OCI-LY1 (cell line): ENCODE results near the gene DUSP1.

ENCODE experiments used
- H2AFZ ChIP-seq: fragments of 200-600 bp; sonication (generic), shearing (Covaris generic); 2 replicates; pipeline ENCODE4 v1.6.0; 2014; ENCODE audit warnings: antibody characterized with exemption, mild to moderate bottlenecking, low read length
- H3F3A ChIP-seq: fragments of 200-600 bp; sonication (generic), shearing (Covaris generic); 2 replicates; pipeline ENCODE4 v1.6.0; 2014; ENCODE audit warnings: mild to moderate bottlenecking, antibody characterized with exemption, low read length, moderate library complexity; ENCODE audit not compliant: insufficient read depth
- H3K27ac ChIP-seq: fragments of 200-600 bp; sonication (generic); 2 replicates; pipeline ENCODE4 v1.5.1; 2014; ENCODE audit warnings: low read length, mixed run types, mild to moderate bottlenecking, low read depth; ENCODE audit not compliant: poor library complexity, severe bottlenecking
- H3K27me3 ChIP-seq: fragments of 200-600 bp; sonication (generic); 2 replicates; pipeline ENCODE4 v1.6.0; 2014; ENCODE audit warnings: antibody characterized with exemption, mild to moderate bottlenecking, low read length, moderate library complexity; ENCODE audit not compliant: insufficient read depth
- H3K36me3 ChIP-seq: fragments of 200-600 bp; sonication (generic); 2 replicates; pipeline ENCODE4 v1.6.1; 2014; ENCODE audit warnings: mild to moderate bottlenecking, antibody characterized with exemption, low read length, moderate library complexity, mixed read lengths; ENCODE audit not compliant: insufficient read depth
- H3K4me1 ChIP-seq: fragments of 200-600 bp; sonication (generic); 2 replicates; pipeline ENCODE4 v1.5.1; 2014; ENCODE audit warnings: mild to moderate bottlenecking, low read length, moderate library complexity; ENCODE audit not compliant: insufficient read depth, severe bottlenecking
- H3K4me2 ChIP-seq: fragments of 200-600 bp; sonication (generic), shearing (Covaris generic); 2 replicates; pipeline ENCODE4 v1.6.1; 2014; ENCODE audit warnings: low read length
- H3K4me3 ChIP-seq: fragments of 200-600 bp; sonication (generic); 2 replicates; pipeline ENCODE4 v1.5.1; 2014; ENCODE audit warnings: low read length, low read depth, mild to moderate bottlenecking, mixed read lengths; ENCODE audit not compliant: poor library complexity, severe bottlenecking
- H3K79me2 ChIP-seq: fragments of 200-600 bp; shearing (Covaris generic); 2 replicates; pipeline ENCODE4 v1.6.1; 2016; ENCODE audit warnings: mixed run types, low read length, mixed read lengths; ENCODE audit not compliant: insufficient read depth
- H3K9ac ChIP-seq: fragments of 200-600 bp; sonication (generic), shearing (Covaris generic); 2 replicates; pipeline ENCODE4 v1.6.1; 2014; ENCODE audit warnings: mild to moderate bottlenecking, low read length, mixed read lengths
- H3K9me2 ChIP-seq: fragments of 200-600 bp; sonication (generic), shearing (Covaris generic); 2 replicates; pipeline ENCODE4 v1.6.1; 2014; ENCODE audit warnings: low read depth, mild to moderate bottlenecking, low read length, mixed read lengths
- H3K9me3 ChIP-seq: fragments of 200-600 bp; shearing (Covaris generic); 2 replicates; pipeline ENCODE4 v1.6.1; 2014; ENCODE audit warnings: low read length, mixed read lengths
- H4K20me1 ChIP-seq: fragments of 200-600 bp; sonication (generic), shearing (Covaris generic); 2 replicates; pipeline ENCODE4 v1.6.0; 2016; ENCODE audit warnings: mild to moderate bottlenecking, low read length; ENCODE audit not compliant: insufficient read depth
- CTCF ChIP-seq: fragments of 200-600 bp; sonication (generic), shearing (Covaris generic); IDR thresholded peaks from 2 replicates; pipeline ENCODE4 v1.5.1; 2017; ENCODE audit warnings: mild to moderate bottlenecking, antibody characterized with exemption, low read length, moderate library complexity, mixed read lengths
- EZH2 ChIP-seq: fragments of 200-600 bp; sonication (generic), shearing (Covaris generic); IDR thresholded peaks from 2 replicates; pipeline ENCODE4 v1.8.0; 2017; ENCODE audit warnings: borderline replicate concordance, mixed run types, mild to moderate bottlenecking, antibody characterized with exemption, low read length, moderate library complexity, mixed read lengths

The DUSP1 gene

GRCh38 chr5:172745406-172745805 lies 25.6 kb downstream of the DUSP1 start:
- Histone ChIP-seq H3K4me1 (no peaks in the 10 kb centered on the region), H3K4me3 (no peak overlapping the region), H4K20me1 (no peaks in the 10 kb centered on the region), H3K27ac (no peak overlapping the region), H3K27me3 (peaks cover under 1% of the 10 kb centered on the region; the same call in 1 of the 2 replicates), H3F3A (no peaks in the 10 kb centered on the region), H3K36me3 (no peaks in the 10 kb centered on the region), H3K79me2 (no peaks in the 10 kb centered on the region), H3K9me2 (no peaks in the 10 kb centered on the region), H3K4me2 (no peak overlapping the region), H3K9ac (no peak overlapping the region), H2AFZ (no peak overlapping the region), H3K9me3 (no peaks in the 10 kb centered on the region)
- no peak for TF ChIP-seq EZH2
- no peak for TF ChIP-seq CTCF

DNA sequence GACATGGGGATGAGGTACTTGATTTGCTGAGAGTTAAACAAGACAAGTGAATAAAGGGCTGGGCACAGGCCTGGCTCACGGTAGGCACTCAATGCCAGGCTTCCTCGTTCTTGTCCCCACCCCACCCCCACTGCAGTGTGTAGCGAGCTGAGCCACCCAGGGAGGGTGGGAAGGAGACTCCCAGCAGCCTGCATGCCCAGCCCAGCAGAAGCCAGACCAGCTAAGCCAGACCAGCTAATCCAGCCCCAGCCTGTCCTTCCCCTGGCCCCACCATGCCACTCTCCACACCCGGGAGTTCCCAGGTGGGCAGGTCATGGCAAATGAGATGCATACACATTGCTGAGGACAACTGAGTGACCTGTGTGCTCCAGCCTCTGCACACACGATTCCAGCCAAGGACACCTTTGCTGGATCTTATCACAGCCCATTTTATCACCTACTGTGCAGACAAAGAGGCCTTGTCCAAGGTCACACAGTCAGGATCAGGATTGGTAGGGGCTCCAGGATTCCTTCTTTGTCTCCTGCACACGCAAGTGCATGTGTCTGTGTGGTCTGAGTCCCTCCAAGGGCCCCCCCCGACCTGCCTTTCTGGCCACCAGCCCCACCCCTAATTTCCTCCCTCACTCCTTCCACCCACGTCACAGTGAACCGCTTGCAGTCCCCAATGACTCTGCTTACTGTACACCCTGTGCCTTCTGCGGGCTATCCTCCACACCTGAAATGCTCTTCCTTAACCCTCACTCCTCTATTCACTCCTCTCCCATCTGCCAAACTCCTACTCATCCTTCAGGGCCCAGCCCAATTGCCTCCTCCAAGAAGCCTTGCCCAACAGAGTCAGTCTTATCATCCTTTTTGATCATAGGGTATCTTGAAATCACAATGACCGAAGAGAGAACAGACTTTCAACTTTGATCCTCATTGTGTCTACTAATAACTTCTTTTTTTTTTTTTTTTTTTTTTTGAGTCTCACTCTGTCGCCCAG lies 26.6 kb downstream of the DUSP1 start:
- no peaks in the 10 kb centered on the region for H3K36me3 ChIP-seq
- no peak overlapping the region for H3K4me3 ChIP-seq
- H2AFZ ChIP-seq = no peak overlapping the region
- no peak overlapping the region for H3K4me2 ChIP-seq
- no peaks in the 10 kb centered on the region for H3K4me1 ChIP-seq
- TF ChIP-seq CTCF (no peak), EZH2 (no peak)
- no peak overlapping the region for H3K9ac ChIP-seq
- H4K20me1 ChIP-seq = no peaks in the 10 kb centered on the region
- H3F3A ChIP-seq = no peaks in the 10 kb centered on the region
- no peaks in the 10 kb centered on the region for H3K79me2 ChIP-seq
- no peaks in the 10 kb centered on the region for H3K9me3 ChIP-seq
- H3K27ac ChIP-seq = no peak overlapping the region
- H3K27me3 ChIP-seq = peaks cover 5% of the 10 kb centered on the region; the same call in 1 of the 2 replicates
- H3K9me2 ChIP-seq = no peaks in the 10 kb centered on the region

- Histone ChIP-seq H3K9ac (no peak overlapping the region), H2AFZ (no peak overlapping the region), H3K9me3 (no peaks in the 10 kb centered on the region), H3K27ac (no peak overlapping the region), H3K36me3 (no peaks in the 10 kb centered on the region), H3K4me3 (no peak overlapping the region), H3K4me2 (no peak overlapping the region), H3K9me2 (no peaks in the 10 kb centered on the region), H3K27me3 (0 out of 2 replicates have a peak, but pooled peaks cover 5% of the 10 kb centered on the region), H3F3A (no peaks in the 10 kb centered on the region), H3K4me1 (no peaks in the 10 kb centered on the region), H3K79me2 (no peaks in the 10 kb centered on the region), H4K20me1 (no peaks in the 10 kb centered on the region)
- no peak for TF ChIP-seq CTCF
- no peak for TF ChIP-seq EZH2
These were observed 27.7 kb downstream of the DUSP1 start for GRCh38 chr5:172743112-172743959.
